Fibroblast of villous mesenchyme (primary cell): ENCODE data around the gene KIAA0232. TPM values are rescaled to one million over a fixed set of nuclear protein-coding genes. Genes with fewer than 3 reads are reported as not detected.

ENCODE experiments used
- DNase-seq: peaks from one replicate; pipeline ENCODE4 v3.0.0-alpha.2; 2010; ENCODE audit warnings: low read depth
- H3K4me3 ChIP-seq: 2 replicates; pipeline ENCODE4 v1.5.1; 2011; ENCODE audit warnings: low read depth, mild to moderate bottlenecking, low read length
- total RNA-seq: library from RNA; depleted of rRNA; stranded (reverse); fragments of >200 nt; gene quantifications from 2 replicates; pipeline ENCODE4 v1.2.3, GENCODE V29; 2012
- TF ChIP-seq, protein P1 (sequence below): IDR thresholded peaks from 2 replicates; pipeline ENCODE4 v1.5.1; 2012; ENCODE audit warnings: low read depth, mild to moderate bottlenecking, low read length; ENCODE audit not compliant: insufficient read depth

KIAA0232 gene
- total RNA-seq, 1 donor = 29.8 TPM

DNA sequence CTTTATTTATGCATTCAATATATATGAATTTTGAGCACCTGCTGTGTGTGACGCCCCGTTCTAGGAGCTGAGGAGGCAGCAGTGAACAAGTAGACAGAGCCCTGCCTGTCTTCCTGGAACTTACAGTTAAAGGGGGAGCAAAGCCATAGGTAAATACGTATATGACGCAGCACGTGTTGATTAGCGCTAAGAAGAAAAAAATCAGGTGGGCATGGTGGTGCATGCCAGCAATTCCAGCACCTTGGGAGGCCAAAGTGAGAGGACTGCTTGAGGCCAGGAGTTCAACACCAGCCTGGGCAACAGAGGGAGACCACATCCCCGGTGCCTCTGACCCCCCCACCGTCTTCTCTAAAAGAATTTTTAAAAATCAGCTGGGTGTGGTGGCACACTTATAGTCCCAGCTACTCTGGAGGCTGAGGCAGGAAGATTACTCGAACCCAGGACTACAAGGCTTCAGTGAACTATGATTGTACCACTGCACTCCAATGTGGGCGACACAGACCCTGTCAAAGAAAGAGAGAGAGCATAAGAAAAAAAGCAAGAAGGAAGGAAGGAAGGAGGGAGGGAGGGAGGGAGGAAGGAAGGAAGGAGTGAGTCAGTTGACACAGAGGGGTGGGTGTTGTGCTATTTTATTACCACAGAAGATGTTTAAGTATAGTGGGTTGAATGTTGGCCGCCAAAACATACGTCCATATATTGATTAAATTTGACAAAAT, 5.4 kb upstream of the KIAA0232 start:
- no peak overlapping the region for H3K4me3 ChIP-seq
- TF ChIP-seq, protein P1, sequence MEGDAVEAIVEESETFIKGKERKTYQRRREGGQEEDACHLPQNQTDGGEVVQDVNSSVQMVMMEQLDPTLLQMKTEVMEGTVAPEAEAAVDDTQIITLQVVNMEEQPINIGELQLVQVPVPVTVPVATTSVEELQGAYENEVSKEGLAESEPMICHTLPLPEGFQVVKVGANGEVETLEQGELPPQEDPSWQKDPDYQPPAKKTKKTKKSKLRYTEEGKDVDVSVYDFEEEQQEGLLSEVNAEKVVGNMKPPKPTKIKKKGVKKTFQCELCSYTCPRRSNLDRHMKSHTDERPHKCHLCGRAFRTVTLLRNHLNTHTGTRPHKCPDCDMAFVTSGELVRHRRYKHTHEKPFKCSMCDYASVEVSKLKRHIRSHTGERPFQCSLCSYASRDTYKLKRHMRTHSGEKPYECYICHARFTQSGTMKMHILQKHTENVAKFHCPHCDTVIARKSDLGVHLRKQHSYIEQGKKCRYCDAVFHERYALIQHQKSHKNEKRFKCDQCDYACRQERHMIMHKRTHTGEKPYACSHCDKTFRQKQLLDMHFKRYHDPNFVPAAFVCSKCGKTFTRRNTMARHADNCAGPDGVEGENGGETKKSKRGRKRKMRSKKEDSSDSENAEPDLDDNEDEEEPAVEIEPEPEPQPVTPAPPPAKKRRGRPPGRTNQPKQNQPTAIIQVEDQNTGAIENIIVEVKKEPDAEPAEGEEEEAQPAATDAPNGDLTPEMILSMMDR = no peak
- DNase-seq = no peak

- TF ChIP-seq, protein P1 = no peak
- no peak for DNase-seq
- H3K4me3 ChIP-seq = no peak overlapping the region
These were observed 4.8 kb upstream of the KIAA0232 start for GRCh38 chr4:6777636-6778281.

DNA sequence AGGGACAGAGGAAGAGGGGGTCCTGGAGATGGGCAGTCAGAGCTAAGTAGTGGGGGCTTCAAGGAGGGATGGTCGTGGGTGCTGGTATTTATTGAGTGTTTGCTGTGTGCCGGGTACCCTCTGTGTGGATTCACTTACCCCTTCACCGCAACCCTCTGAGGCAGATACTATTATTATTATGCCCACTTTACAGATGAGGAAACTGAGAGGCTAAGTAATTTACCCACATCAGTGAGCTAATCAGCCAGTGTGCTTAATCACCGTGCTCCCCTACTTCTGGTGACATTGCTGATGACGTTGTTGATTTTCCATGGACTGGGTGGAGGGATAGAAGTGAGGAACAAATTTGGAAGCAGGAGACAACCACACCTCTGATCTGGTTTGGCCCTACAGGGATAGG, 4.1 kb upstream of the KIAA0232 start:
- TF ChIP-seq, protein P1 = no peak
- H3K4me3 ChIP-seq = no peak overlapping the region
- no peak for DNase-seq

DNA sequence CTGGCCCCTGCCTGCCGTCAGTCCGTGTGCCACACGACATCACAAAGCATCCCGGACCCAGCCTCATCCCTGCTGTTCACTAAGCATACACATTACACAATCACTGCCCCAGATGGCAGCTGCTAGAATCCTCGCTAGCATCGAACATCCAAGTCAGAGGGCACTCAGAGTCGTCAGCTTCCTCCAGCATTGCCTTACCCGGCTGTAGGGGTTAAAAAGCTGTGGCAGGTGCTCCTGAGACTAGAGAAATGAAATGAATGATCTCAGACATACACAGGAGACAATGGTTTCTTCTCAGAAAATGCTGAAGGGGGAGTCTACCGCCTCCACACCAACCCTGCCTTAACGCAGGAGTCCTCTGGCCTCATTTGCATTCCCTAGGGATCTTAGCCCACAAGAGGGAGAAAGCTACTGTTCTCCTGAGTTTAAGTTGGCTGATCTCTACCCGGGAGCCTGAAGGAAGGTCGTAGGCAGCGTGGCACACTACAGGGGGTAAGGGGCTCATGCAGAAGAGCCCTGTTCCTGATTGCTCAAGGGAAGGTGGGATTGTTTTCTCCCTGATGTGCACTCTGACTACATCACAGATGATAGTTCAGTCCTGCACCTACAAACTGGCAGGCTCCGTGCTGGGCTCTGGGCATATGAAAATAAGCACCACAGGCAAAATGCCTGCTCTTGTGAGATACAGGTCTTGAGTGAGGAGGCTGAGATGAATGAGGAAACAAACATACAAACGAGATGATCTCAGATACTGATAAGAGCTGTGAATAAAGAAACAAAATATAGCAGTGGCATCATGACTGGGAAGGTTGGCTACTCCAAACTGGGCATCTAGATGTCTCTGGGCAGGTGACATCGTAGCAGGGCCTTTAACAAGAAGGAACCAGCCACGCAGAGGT, 2.6 kb upstream of the KIAA0232 start:
- DNase-seq = peak; percentile 56
- H3K4me3 ChIP-seq = no peak overlapping the region
- TF ChIP-seq, protein P1 = peak; percentile 10

DNA sequence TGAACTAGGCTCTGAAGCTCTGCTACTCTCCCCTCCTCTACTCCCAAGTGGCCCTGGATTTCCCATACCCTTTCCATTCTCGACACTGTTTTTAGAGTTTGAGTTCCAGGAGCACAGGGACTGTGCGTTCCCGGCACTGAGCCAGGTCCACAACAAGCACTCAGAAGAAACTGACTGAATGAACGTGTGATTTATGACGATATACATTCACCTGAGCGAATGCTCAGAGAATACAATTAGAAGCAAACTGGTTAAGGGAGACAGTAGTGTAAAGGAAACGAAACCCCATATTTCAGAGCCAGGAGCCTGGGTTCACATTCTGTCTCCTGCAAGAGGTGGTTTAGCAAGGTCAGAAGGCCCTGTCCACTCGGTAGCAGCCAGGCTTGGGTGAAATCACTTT, 1.4 kb upstream of the KIAA0232 start:
- TF ChIP-seq, protein P1 = no peak
- H3K4me3 ChIP-seq = no peak overlapping the region
- no peak for DNase-seq

- TF ChIP-seq, protein P1 = no peak
- no peak for DNase-seq
- peak overlapping the region; percentile 76 for H3K4me3 ChIP-seq
These were observed 966 bp upstream of the KIAA0232 start for GRCh38 chr4:6781561-6781960.
